Endothelial cell of hepatic sinusoid (primary cell): ENCODE results near the gene SIGLEC8.

Experiments
- in situ Hi-C: cut with HindIII; loops from 2 replicates; pipeline ENCODE4 v1.10.0; 2017; ENCODE audit warnings: low sequenced_read_pairs

Gene SIGLEC8

GRCh38 chr19:51410950-51411748 is 47.1 kb downstream of the SIGLEC8 start:
- in situ Hi-C loops: loop anchor here (10.0 kb wide), 1 partner anchor 56 kb away; no protein-coding TSS in a partner anchor

- in situ Hi-C loops: loop anchor here (5.0 kb wide), 1 partner anchor 75 kb away; no protein-coding TSS in a partner anchor
These were observed 50.6 kb downstream of the SIGLEC8 start for GRCh38 chr19:51407511-51408131.

GRCh38 chr19:51402117-51402516 is 56.1 kb downstream of the SIGLEC8 start:
- in situ Hi-C loops: no loop called here
